Measurements from ENCODE around the gene NDUFAF3.

NDUFAF3 gene

GRCh38 chr3:49013113-49013737, 8.7 kb upstream of the NDUFAF3 start:
- Histone ChIP-seq H3K27ac (ENCODE audit: low read depth, low read length) (no peak overlapping the region), H3K27me3 (ENCODE audit: low read length) (no peaks in the 10 kb centered on the region), H3K9me2 (replicated peaks; ENCODE audit: insufficient read depth, low read length) (no peaks in the 10 kb centered on the region), H3K9me3 (ENCODE audit: insufficient read depth, low read length) (no peaks in the 10 kb centered on the region), H4K20me1 (ENCODE audit: low read depth, low read length) (peaks cover 3% of the 10 kb centered on the region; the same call in 1 of the 2 replicates), H3F3A (ENCODE audit: insufficient read depth) (peaks cover 13% of the 10 kb centered on the region), H3K4me2 (ENCODE audit: low read depth, low read length, poor library complexity, severe bottlenecking) (no peak overlapping the region), H2AFZ (ENCODE audit: low read depth, low read length, severe bottlenecking) (no peak overlapping the region), H3K4me3 (ENCODE audit: insufficient read depth, low read length, poor library complexity, severe bottlenecking) (no peak overlapping the region), H3K9ac (ENCODE audit: low read length) (no peak overlapping the region), H3K79me2 (ENCODE audit: insufficient read depth, low read length) (peaks cover 29% of the 10 kb centered on the region), H3K36me3 (ENCODE audit: low read length) (no peaks in the 10 kb centered on the region)
- no peak for TF ChIP-seq CTCF (IDR thresholded peaks at IDR 0.05; ENCODE audit: insufficient read depth, low read length, poor library complexity, severe bottlenecking)
- TF ChIP-seq EZH2phosphoT487 (conservative IDR thresholded peaks at IDR 0.05; ENCODE audit: low read length) = no peak

- Histone ChIP-seq H3K9ac (ENCODE audit: low read length) (no peak overlapping the region), H3K27ac (ENCODE audit: low read depth, low read length) (no peak overlapping the region), H3K4me3 (ENCODE audit: insufficient read depth, low read length, poor library complexity, severe bottlenecking) (no peak overlapping the region), H3K9me3 (ENCODE audit: insufficient read depth, low read length) (no peaks in the 10 kb centered on the region), H3K4me2 (ENCODE audit: low read depth, low read length, poor library complexity, severe bottlenecking) (no peak overlapping the region), H2AFZ (ENCODE audit: low read depth, low read length, severe bottlenecking) (no peak overlapping the region), H3F3A (ENCODE audit: insufficient read depth) (peaks cover 13% of the 10 kb centered on the region), H3K27me3 (ENCODE audit: low read length) (no peaks in the 10 kb centered on the region), H4K20me1 (ENCODE audit: low read depth, low read length) (no peaks in the 10 kb centered on the region; the same call in 1 of the 2 replicates), H3K36me3 (ENCODE audit: low read length) (no peaks in the 10 kb centered on the region), H3K9me2 (replicated peaks; ENCODE audit: insufficient read depth, low read length) (no peaks in the 10 kb centered on the region), H3K79me2 (ENCODE audit: insufficient read depth, low read length) (peaks cover 24% of the 10 kb centered on the region)
- TF ChIP-seq EZH2phosphoT487 (conservative IDR thresholded peaks at IDR 0.05; ENCODE audit: low read length) = no peak
- peak; percentile 64 for TF ChIP-seq CTCF (IDR thresholded peaks at IDR 0.05; ENCODE audit: insufficient read depth, low read length, poor library complexity, severe bottlenecking)
These were observed 7.9 kb upstream of the NDUFAF3 start for GRCh38 chr3:49013738-49014660.

- peaks cover 18% of the 10 kb centered on the region for H3K79me2 ChIP-seq (ENCODE audit: insufficient read depth, low read length)
- no peaks in the 10 kb centered on the region for H3K9me3 ChIP-seq (ENCODE audit: insufficient read depth, low read length)
- no peak overlapping the region for H3K4me2 ChIP-seq (ENCODE audit: low read depth, low read length, poor library complexity, severe bottlenecking)
- no peak overlapping the region for H3K9ac ChIP-seq (ENCODE audit: low read length)
- H3K27ac ChIP-seq (ENCODE audit: low read depth, low read length) = no peak overlapping the region
- H3K4me3 ChIP-seq (ENCODE audit: insufficient read depth, low read length, poor library complexity, severe bottlenecking) = no peak overlapping the region
- no peaks in the 10 kb centered on the region for H3K36me3 ChIP-seq (ENCODE audit: low read length)
- H3K9me2 ChIP-seq (replicated peaks; ENCODE audit: insufficient read depth, low read length) = no peaks in the 10 kb centered on the region
- no peak overlapping the region for H2AFZ ChIP-seq (ENCODE audit: low read depth, low read length, severe bottlenecking)
- no peaks in the 10 kb centered on the region; the same call in 1 of the 2 replicates for H4K20me1 ChIP-seq (ENCODE audit: low read depth, low read length)
- peaks cover 16% of the 10 kb centered on the region for H3F3A ChIP-seq (ENCODE audit: insufficient read depth)
- no peak for TF ChIP-seq CTCF (IDR thresholded peaks at IDR 0.05; ENCODE audit: insufficient read depth, low read length, poor library complexity, severe bottlenecking)
- H3K27me3 ChIP-seq (ENCODE audit: low read length) = no peaks in the 10 kb centered on the region
These were observed 6.8 kb upstream of the NDUFAF3 start for GRCh38 chr3:49015072-49015471.

All from SU-DHL-6 (cell line).